Measurements from ENCODE around the gene MRPS16. TPM values are rescaled to one million over a fixed set of nuclear protein-coding genes. Genes with fewer than 3 reads are reported as not detected.

Gene MRPS16
- polyA plus RNA-seq, 1 donor from 2014 or later = 80.6 TPM

DNA sequence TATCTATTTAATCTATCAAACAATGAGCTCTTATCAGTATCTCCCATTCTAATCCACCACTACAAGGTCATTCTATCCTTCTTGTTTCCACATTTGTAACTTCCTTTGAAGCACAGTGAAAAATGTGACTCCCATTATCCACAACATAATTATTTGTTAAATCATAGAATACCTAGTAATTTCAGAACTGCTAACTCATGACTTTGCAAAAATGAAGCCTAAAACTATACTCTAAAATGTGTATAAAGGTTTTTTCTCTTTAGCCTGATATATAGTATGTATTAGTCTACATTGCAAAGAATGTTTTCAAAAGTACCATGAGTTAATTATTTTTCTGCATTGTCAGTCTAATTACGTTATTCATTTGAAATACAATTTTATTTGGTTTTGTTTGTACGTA lies 12.0 kb upstream of the MRPS16 start:
- TF ChIP-seq SMC3 (conservative IDR thresholded peaks at IDR 0.05; ENCODE audit: poor library complexity) (no peak), EZH2 (IDR thresholded peaks at IDR 0.05; ENCODE audit: borderline replicate concordance, insufficient read depth, low read length, poor library complexity, severe bottlenecking) (no peak), EP300 (conservative IDR thresholded peaks at IDR 0.05; ENCODE audit: poor library complexity, severe bottlenecking) (no peak), RAD21 (conservative IDR thresholded peaks at IDR 0.05) (no peak), TAF1 (IDR thresholded peaks at IDR 0.05; ENCODE audit: low read depth) (no peak), POLR2AphosphoS5 (IDR thresholded peaks at IDR 0.05) (no peak), CTCF (IDR thresholded peaks at IDR 0.05; ENCODE audit: poor library complexity, severe bottlenecking) (no peak), MXI1 (conservative IDR thresholded peaks at IDR 0.05; ENCODE audit: poor library complexity, severe bottlenecking) (no peak), REST (IDR thresholded peaks at IDR 0.05; ENCODE audit: borderline replicate concordance) (no peak)
- Histone ChIP-seq H3K36me3 (ENCODE audit: insufficient read depth, low read length) (no peaks in the 10 kb centered on the region), H3K9me3 (ENCODE audit: low read length) (no peaks in the 10 kb centered on the region), H3F3A (ENCODE audit: insufficient read depth, low read length, poor library complexity, severe bottlenecking) (no peaks in the 10 kb centered on the region), H2AFZ (ENCODE audit: low read depth, low read length) (no peak overlapping the region), H3K9me2 (ENCODE audit: insufficient read depth, low read length) (no peaks in the 10 kb centered on the region), H3K79me2 (replicated peaks; ENCODE audit: insufficient read depth, low read length) (no peaks in the 10 kb centered on the region), H3K9ac (ENCODE audit: low read length) (no peak overlapping the region), H4K20me1 (ENCODE audit: insufficient read depth) (no peaks in the 10 kb centered on the region), H3K4me2 (ENCODE audit: low read length) (no peak overlapping the region), H3K27me3 (ENCODE audit: insufficient read depth, low read depth, low read length) (no peaks in the 10 kb centered on the region), H3K4me3 (ENCODE audit: low read length) (no peak overlapping the region), H3K27ac (ENCODE audit: low read length) (no peak overlapping the region)

GRCh38 chr10:73263693-73264347 lies 11.4 kb upstream of the MRPS16 start:
- TF ChIP-seq POLR2AphosphoS5 (IDR thresholded peaks at IDR 0.05) (no peak), TAF1 (IDR thresholded peaks at IDR 0.05; ENCODE audit: low read depth) (no peak), SMC3 (conservative IDR thresholded peaks at IDR 0.05; ENCODE audit: poor library complexity) (peak; percentile 57), REST (IDR thresholded peaks at IDR 0.05; ENCODE audit: borderline replicate concordance) (no peak), EZH2 (IDR thresholded peaks at IDR 0.05; ENCODE audit: borderline replicate concordance, insufficient read depth, low read length, poor library complexity, severe bottlenecking) (no peak), RAD21 (conservative IDR thresholded peaks at IDR 0.05) (peak; percentile 56), CTCF (IDR thresholded peaks at IDR 0.05; ENCODE audit: poor library complexity, severe bottlenecking) (peak; percentile 58), EP300 (conservative IDR thresholded peaks at IDR 0.05; ENCODE audit: poor library complexity, severe bottlenecking) (no peak), MXI1 (conservative IDR thresholded peaks at IDR 0.05; ENCODE audit: poor library complexity, severe bottlenecking) (no peak)
- no peak overlapping the region for H3K9ac ChIP-seq (ENCODE audit: low read length)
- H4K20me1 ChIP-seq (ENCODE audit: insufficient read depth) = no peaks in the 10 kb centered on the region
- H3F3A ChIP-seq (ENCODE audit: insufficient read depth, low read length, poor library complexity, severe bottlenecking) = no peaks in the 10 kb centered on the region
- no peaks in the 10 kb centered on the region for H3K27me3 ChIP-seq (ENCODE audit: insufficient read depth, low read depth, low read length)
- no peaks in the 10 kb centered on the region for H3K9me3 ChIP-seq (ENCODE audit: low read length)
- no peaks in the 10 kb centered on the region for H3K9me2 ChIP-seq (ENCODE audit: insufficient read depth, low read length)
- no peak overlapping the region for H2AFZ ChIP-seq (ENCODE audit: low read depth, low read length)
- H3K4me2 ChIP-seq (ENCODE audit: low read length) = no peak overlapping the region
- no peak overlapping the region for H3K27ac ChIP-seq (ENCODE audit: low read length)
- H3K4me3 ChIP-seq (ENCODE audit: low read length) = no peak overlapping the region
- H3K79me2 ChIP-seq (replicated peaks; ENCODE audit: insufficient read depth, low read length) = no peaks in the 10 kb centered on the region
- H3K36me3 ChIP-seq (ENCODE audit: insufficient read depth, low read length) = no peaks in the 10 kb centered on the region
